Pons (tissue), 1 donor: ENCODE data around the gene CACNA1G.

Experiments
- DNase-seq: peaks from one replicate; pipeline ENCODE4 v3.0.0-alpha.2; 2016; ENCODE audit warnings: low spot score

CACNA1G gene

DNA sequence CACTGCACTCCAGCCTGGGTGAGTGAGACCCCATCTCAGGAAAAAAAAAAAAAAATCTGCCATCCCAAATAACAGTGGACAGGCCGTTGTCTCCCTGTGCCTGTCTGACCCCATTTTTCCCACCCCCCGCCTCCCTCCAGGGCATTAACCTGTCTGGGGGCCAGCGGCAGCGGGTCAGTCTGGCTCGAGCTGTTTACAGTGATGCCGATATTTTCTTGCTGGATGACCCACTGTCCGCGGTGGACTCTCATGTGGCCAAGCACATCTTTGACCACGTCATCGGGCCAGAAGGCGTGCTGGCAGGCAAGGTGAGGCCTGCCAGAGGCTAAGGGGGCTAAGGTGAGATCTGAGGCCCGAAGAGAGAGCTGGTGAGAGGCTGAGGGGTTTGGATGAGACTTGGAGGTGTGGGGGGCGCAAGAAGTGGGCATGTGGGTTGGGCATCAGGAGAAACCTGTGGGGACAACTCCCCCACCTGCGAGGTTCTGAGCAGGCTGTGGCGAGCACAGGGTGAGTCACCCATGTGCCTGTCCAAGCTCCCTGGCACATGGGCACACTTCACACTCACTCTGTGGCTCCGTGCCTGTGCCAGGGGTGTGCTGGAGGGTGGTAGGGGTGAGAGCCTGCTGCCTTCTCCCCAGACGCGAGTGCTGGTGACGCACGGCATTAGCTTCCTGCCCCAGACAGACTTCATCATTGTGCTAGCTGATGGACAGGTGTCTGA, 112.5 kb downstream of the CACNA1G start:
- no peak for DNase-seq

DNA sequence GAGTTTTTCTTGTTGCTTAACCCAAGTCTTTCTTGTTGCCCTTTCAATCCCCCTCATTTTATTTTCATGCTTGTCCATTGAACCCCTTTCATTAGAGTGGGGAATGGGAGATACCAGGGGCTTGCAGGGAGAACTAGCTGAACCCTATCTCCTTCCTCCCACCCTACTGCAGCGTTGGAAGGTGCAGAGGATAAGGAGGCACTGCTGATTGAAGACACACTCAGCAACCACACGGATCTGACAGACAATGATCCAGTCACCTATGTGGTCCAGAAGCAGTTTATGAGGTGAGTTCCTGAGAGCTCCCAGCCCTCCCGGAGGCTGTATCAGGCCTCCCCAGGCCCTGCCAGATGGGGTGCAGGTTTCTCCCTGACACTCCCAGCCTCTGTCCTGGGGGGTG, 114.7 kb downstream of the CACNA1G start:
- DNase-seq = no peak

DNA sequence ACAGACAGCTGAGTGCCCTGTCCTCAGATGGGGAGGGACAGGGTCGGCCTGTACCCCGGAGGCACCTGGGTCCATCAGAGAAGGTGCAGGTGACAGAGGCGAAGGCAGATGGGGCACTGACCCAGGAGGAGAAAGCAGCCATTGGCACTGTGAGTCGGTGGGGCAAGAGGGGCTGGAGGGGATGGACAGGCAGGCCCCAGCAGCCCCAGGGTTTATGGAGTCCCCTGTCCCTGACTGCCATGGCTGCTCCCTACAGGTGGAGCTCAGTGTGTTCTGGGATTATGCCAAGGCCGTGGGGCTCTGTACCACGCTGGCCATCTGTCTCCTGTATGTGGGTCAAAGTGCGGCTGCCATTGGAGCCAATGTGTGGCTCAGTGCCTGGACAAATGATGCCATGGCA, 115.1 kb downstream of the CACNA1G start:
- DNase-seq = no peak

DNA sequence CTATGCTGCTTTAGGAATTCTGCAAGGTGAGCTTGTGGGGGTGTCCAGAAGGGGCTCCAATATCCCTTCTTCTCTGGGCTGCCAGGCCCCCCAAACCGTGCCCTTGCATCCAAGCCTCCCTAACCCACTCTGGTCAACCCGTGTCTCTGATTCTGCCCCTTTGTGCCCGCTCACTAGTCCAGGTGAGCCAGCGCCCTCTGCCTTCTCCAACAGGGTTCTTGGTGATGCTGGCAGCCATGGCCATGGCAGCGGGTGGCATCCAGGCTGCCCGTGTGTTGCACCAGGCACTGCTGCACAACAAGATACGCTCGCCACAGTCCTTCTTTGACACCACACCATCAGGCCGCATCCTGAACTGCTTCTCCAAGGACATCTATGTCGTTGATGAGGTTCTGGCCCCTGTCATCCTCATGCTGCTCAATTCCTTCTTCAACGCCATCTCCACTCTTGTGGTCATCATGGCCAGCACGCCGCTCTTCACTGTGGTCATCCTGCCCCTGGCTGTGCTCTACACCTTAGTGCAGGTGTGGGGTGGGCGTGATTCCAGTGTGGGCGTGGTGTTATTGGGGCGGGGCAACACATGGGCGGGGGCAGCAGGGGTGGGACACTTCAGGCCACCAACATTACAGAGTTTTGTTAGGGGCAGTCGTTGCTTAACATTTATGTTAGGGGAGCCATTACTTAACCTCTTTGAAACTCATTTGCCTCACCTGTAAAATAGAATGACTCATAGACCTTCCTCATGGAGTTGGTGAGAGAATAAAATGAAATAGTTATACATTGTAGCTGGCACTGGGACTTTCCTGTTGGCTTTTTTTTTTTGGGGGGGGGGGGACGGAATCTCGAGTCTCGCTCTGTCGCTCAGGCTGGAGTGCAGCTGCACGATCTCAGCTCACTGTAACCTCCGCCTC, 115.8 kb downstream of the CACNA1G start:
- DNase-seq = no peak
